ENCODE results near the gene NFIA. TPM values are rescaled to one million over a fixed set of nuclear protein-coding genes. Genes with fewer than 3 reads are reported as not detected.

NFIA gene
- total RNA-seq, result 1 to 10 TPM; 4.5 to 5.7 TPM

GRCh38 chr1:61082311-61083012, at the start of gene NFIA:
Gene NFIA, plus strand, starts transcription at chr1:61082561.

